SK-N-SH treated with all-trans-retinoic acid at 6 μM for 48 hours (cell line): ENCODE data around the gene FOXO1.

Source experiments
- ATAC-seq: fragments of 200-7000 bp; cut with Tn5 transposase; 3 replicates; pipeline ENCODE4 v1.9.1; 2020; ENCODE audit warnings: mild to moderate bottlenecking, moderate library complexity
- ARNTL ChIP-seq: fragments of 450-650 bp; formaldehyde crosslinking; IDR thresholded peaks from 2 replicates; pipeline ENCODE4 v1.5.0; 2020; ENCODE audit warnings: low read depth, mild to moderate bottlenecking, moderate library complexity, borderline replicate concordance
- BACH2 ChIP-seq: fragments of 250-450 bp; sonication (Bioruptor Pico); IDR thresholded peaks from 2 replicates; pipeline ENCODE4 v1.9.0; 2021; ENCODE audit warnings: mild to moderate bottlenecking, borderline replicate concordance
- CREB5 ChIP-seq: fragments of 250-450 bp; sonication (Bioruptor Pico); IDR thresholded peaks from 2 replicates; pipeline ENCODE4 v1.5.1; 2020; ENCODE audit warnings: low read depth, mild to moderate bottlenecking, moderate library complexity
- CSDC2 ChIP-seq: fragments of 250-450 bp; sonication (Bioruptor Pico); IDR thresholded peaks from 2 replicates; pipeline ENCODE4 v1.5.0; 2020; ENCODE audit warnings: mild to moderate bottlenecking, moderate library complexity
- CSRNP3 ChIP-seq: fragments of 250-450 bp; sonication (Bioruptor Pico); IDR thresholded peaks from 2 replicates; pipeline ENCODE4 v1.5.1; 2021; ENCODE audit warnings: mild to moderate bottlenecking, moderate library complexity
- ESRRG ChIP-seq: fragments of 250-450 bp; sonication (Bioruptor Pico); IDR thresholded peaks from 2 replicates; pipeline ENCODE4 v1.6.1; 2021; ENCODE audit warnings: mild to moderate bottlenecking
- GLIS3 ChIP-seq: fragments of 250-450 bp; sonication (Bioruptor Pico); IDR thresholded peaks from 2 replicates; pipeline ENCODE4 v1.5.0; 2020; ENCODE audit warnings: mild to moderate bottlenecking, moderate library complexity
- ISL1 ChIP-seq: fragments of 250-450 bp; sonication (Bioruptor Pico); IDR thresholded peaks from 2 replicates; pipeline ENCODE4 v2.1.2; 2022; ENCODE audit warnings: mild to moderate bottlenecking, moderate library complexity
- OSR1 ChIP-seq: fragments of 250-450 bp; sonication (Bioruptor Pico); IDR thresholded peaks from 2 replicates; pipeline ENCODE4 v1.8.0; 2022; ENCODE audit warnings: moderate library complexity, mild to moderate bottlenecking, inconsistent platforms
- PATZ1 ChIP-seq: fragments of 250-450 bp; sonication (Bioruptor Pico); IDR thresholded peaks from 2 replicates; pipeline ENCODE4 v1.8.0; 2020; ENCODE audit warnings: mild to moderate bottlenecking, moderate library complexity, borderline replicate concordance
- POU6F1 ChIP-seq: fragments of 250-450 bp; sonication (Bioruptor Pico); IDR thresholded peaks from 2 replicates; pipeline ENCODE4 v1.8.0; 2021; ENCODE audit warnings: low read depth, mild to moderate bottlenecking, moderate library complexity, borderline replicate concordance
- RARB ChIP-seq: fragments of 250-450 bp; sonication (Bioruptor Pico); IDR thresholded peaks from 2 replicates; pipeline ENCODE4 v1.8.0; 2021; ENCODE audit warnings: mild to moderate bottlenecking, moderate library complexity
- SNAI2 ChIP-seq: fragments of 250-450 bp; sonication (Bioruptor Pico); IDR thresholded peaks from 2 replicates; pipeline ENCODE4 v1.5.0; 2020; ENCODE audit warnings: mild to moderate bottlenecking, moderate library complexity
- TCF4 ChIP-seq: fragments of 250-450 bp; sonication (Bioruptor Pico); IDR thresholded peaks from 2 replicates; pipeline ENCODE4 v1.8.0; 2021; ENCODE audit warnings: mild to moderate bottlenecking, moderate library complexity, borderline replicate concordance
- TSHZ2 ChIP-seq: fragments of 250-450 bp; sonication (Bioruptor Pico); IDR thresholded peaks from 2 replicates; pipeline ENCODE4 v1.5.0; 2020; ENCODE audit warnings: mild to moderate bottlenecking, moderate library complexity
- ZC3H10 ChIP-seq: fragments of 250-450 bp; sonication (Bioruptor Pico); IDR thresholded peaks from 2 replicates; pipeline ENCODE4 v1.5.1; 2021; ENCODE audit warnings: mild to moderate bottlenecking, moderate library complexity
- ZFP30 ChIP-seq: fragments of 450-650 bp; formaldehyde crosslinking; IDR thresholded peaks from 2 replicates; pipeline ENCODE4 v1.5.0; 2022; ENCODE audit warnings: mild to moderate bottlenecking, moderate library complexity
- ZNF565 ChIP-seq: fragments of 450-650 bp; formaldehyde crosslinking; conservative IDR thresholded peaks from 2 replicates; pipeline ENCODE4 v1.5.0; 2020; ENCODE audit warnings: low read depth, mild to moderate bottlenecking, moderate library complexity
- ZNF70 ChIP-seq: fragments of 450-650 bp; formaldehyde crosslinking; IDR thresholded peaks from 2 replicates; pipeline ENCODE4 v1.5.0; 2020; ENCODE audit warnings: mild to moderate bottlenecking, moderate library complexity
- ZNF8 ChIP-seq: fragments of 450-650 bp; formaldehyde crosslinking; IDR thresholded peaks from 2 replicates; pipeline ENCODE4 v1.5.0; 2020; ENCODE audit warnings: mild to moderate bottlenecking, moderate library complexity

FOXO1 gene

GRCh38 chr13:40615619-40616018, 50.8 kb downstream of the FOXO1 start:
- TF ChIP-seq PATZ1 (CRISPR knock-in tag): no peak
- TF ChIP-seq BACH2: no peak
- TF ChIP-seq ZNF565: no peak
- TF ChIP-seq OSR1 (CRISPR knock-in tag): no peak
- TF ChIP-seq RARB: no peak
- TF ChIP-seq TCF4: no peak
- TF ChIP-seq CSDC2: no peak
- TF ChIP-seq ZNF8 (CRISPR knock-in tag): no peak
- TF ChIP-seq ESRRG (CRISPR knock-in tag): no peak
- no peak for TF ChIP-seq CREB5 (CRISPR knock-in tag)
- no peak for TF ChIP-seq SNAI2 (CRISPR knock-in tag)
- TF ChIP-seq ISL1 (CRISPR knock-in tag): no peak
- TF ChIP-seq, all 23 proteins: peak for 0
- no peak for ATAC-seq

- ATAC-seq: no peak
- TF ChIP-seq BACH2 (no peak), ZNF8 (CRISPR knock-in tag) (no peak), PATZ1 (CRISPR knock-in tag) (no peak), ZFP30 (CRISPR knock-in tag) (no peak), CREB5 (CRISPR knock-in tag) (no peak), TCF4 (no peak), ARNTL (CRISPR knock-in tag) (no peak), ZC3H10 (CRISPR knock-in tag) (no peak), POU6F1 (CRISPR knock-in tag) (no peak), CSRNP3 (no peak), ZNF565 (no peak), TSHZ2 (no peak), ESRRG (CRISPR knock-in tag) (no peak), SNAI2 (CRISPR knock-in tag) (no peak), ZNF70 (CRISPR knock-in tag) (no peak), GLIS3 (CRISPR knock-in tag) (no peak)
- TF ChIP-seq, all 23 proteins: peak for 0
Measured at GRCh38 chr13:40613914-40614313, 52.5 kb downstream of the FOXO1 start.
